Liver (tissue), 3 donors: ENCODE results near the gene C12orf57.

Experiments
- CTCF ChIP-seq: fragments of 150-350 bp; IDR thresholded peaks from 2 replicates; pipeline ENCODE4 v1.5.1; 2017; ENCODE audit warnings: improper control_type of control experiment, low read depth, low read length; ENCODE audit not compliant: missing input control
- EGR1 ChIP-seq, 2 donors: IDR thresholded peaks; 2 replicates each; pipeline ENCODE4 v1.6.1; 2016 to 2018; ENCODE audit warnings: antibody characterized with exemption in 2 of 2, low read depth in 2 of 2
- FOXA1 ChIP-seq: IDR thresholded peaks from 2 replicates; pipeline ENCODE4 v1.6.1; 2016; ENCODE audit warnings: antibody characterized with exemption
- HNF4A ChIP-seq, 2 donors: conservative IDR thresholded peaks; 2 replicates each; pipeline ENCODE4 v1.6.1; 2016; ENCODE audit warnings: antibody characterized with exemption in 2 of 2, mild to moderate bottlenecking in 2 of 2
- SP1 ChIP-seq: IDR thresholded peaks from 2 replicates; pipeline ENCODE4 v1.6.1; 2018; ENCODE audit warnings: antibody characterized with exemption, mild to moderate bottlenecking
- TAF1 ChIP-seq: conservative IDR thresholded peaks from 2 replicates; pipeline ENCODE4 v1.6.1; 2016; ENCODE audit warnings: antibody characterized with exemption, mild to moderate bottlenecking
- TF ChIP-seq, protein P1 (sequence below): IDR thresholded peaks from 2 replicates; pipeline ENCODE4 v1.6.1; 2016; ENCODE audit warnings: antibody characterized with exemption
- TF ChIP-seq, protein P2 (sequence below): IDR thresholded peaks from 2 replicates; pipeline ENCODE4 v1.6.1; 2016; ENCODE audit warnings: antibody characterized with exemption, mild to moderate bottlenecking
- donor health status: healthy.
- donor health status: healthy.

- no peak for TF ChIP-seq FOXA1
- TF ChIP-seq SP1: no peak
- no peak for TF ChIP-seq CTCF
- TF ChIP-seq EGR1 (IDR thresholded peaks at IDR 0.05; ENCODE audit: low read depth in 2 of 2): no peak
- TF ChIP-seq HNF4A (conservative IDR thresholded peaks at IDR 0.05): no peak
- TF ChIP-seq, protein P1, sequence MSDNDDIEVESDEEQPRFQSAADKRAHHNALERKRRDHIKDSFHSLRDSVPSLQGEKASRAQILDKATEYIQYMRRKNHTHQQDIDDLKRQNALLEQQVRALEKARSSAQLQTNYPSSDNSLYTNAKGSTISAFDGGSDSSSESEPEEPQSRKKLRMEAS: no peak
- TF ChIP-seq, protein P2, sequence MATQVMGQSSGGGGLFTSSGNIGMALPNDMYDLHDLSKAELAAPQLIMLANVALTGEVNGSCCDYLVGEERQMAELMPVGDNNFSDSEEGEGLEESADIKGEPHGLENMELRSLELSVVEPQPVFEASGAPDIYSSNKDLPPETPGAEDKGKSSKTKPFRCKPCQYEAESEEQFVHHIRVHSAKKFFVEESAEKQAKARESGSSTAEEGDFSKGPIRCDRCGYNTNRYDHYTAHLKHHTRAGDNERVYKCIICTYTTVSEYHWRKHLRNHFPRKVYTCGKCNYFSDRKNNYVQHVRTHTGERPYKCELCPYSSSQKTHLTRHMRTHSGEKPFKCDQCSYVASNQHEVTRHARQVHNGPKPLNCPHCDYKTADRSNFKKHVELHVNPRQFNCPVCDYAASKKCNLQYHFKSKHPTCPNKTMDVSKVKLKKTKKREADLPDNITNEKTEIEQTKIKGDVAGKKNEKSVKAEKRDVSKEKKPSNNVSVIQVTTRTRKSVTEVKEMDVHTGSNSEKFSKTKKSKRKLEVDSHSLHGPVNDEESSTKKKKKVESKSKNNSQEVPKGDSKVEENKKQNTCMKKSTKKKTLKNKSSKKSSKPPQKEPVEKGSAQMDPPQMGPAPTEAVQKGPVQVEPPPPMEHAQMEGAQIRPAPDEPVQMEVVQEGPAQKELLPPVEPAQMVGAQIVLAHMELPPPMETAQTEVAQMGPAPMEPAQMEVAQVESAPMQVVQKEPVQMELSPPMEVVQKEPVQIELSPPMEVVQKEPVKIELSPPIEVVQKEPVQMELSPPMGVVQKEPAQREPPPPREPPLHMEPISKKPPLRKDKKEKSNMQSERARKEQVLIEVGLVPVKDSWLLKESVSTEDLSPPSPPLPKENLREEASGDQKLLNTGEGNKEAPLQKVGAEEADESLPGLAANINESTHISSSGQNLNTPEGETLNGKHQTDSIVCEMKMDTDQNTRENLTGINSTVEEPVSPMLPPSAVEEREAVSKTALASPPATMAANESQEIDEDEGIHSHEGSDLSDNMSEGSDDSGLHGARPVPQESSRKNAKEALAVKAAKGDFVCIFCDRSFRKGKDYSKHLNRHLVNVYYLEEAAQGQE: no peak
- TF ChIP-seq TAF1: no peak
Observed at GRCh38 chr12:6979021-6979420, 35.2 kb downstream of the C12orf57 start.
